Thyroid gland (tissue), 4 donors: ENCODE measurements around the gene EMP2.

ENCODE experiments used
- POLR2A ChIP-seq, 2 donors: fragments of 450-650 bp; IDR thresholded peaks; one replicate each; pipeline ENCODE4 v1.6.1; 2017; ENCODE audit warnings: antibody characterized with exemption in 2 of 2, mild to moderate bottlenecking in 2 of 2, moderate library complexity in 1 of 2
- TF ChIP-seq, protein P1 (sequence below), 6 experiments: fragments of 200-600 bp in 3 of 6; fragments of 450-650 bp in 3 of 6; sonication (generic) in 3 of 6; IDR thresholded peaks; one replicate each; pipeline ENCODE4 v1.5.1; 2016 to 2019; ENCODE audit warnings: antibody characterized with exemption in 6 of 6, mild to moderate bottlenecking in 2 of 6, inconsistent platforms in 1 of 6, moderate library complexity in 1 of 6

DNA sequence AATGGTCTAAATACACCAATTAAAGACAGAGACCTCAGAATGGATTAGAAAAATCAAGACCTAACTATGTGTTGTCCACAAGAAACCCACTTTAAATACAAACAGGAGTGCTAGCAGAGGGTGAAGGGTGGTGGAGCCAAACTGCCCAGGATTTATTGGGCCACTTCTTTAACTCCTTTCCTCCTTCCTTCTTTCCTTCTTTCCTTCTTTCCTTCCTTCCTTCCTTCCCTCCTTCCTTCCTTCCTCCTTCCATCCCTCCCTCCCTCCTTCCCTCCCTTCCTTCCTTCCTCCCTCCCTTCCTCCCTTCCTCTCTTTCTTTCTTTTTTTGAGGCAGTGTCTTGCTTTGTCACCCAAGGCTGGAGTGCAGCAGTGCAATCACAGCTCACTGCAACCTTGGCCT lies 34.3 kb upstream of the EMP2 start:
- TF ChIP-seq, protein P1, sequence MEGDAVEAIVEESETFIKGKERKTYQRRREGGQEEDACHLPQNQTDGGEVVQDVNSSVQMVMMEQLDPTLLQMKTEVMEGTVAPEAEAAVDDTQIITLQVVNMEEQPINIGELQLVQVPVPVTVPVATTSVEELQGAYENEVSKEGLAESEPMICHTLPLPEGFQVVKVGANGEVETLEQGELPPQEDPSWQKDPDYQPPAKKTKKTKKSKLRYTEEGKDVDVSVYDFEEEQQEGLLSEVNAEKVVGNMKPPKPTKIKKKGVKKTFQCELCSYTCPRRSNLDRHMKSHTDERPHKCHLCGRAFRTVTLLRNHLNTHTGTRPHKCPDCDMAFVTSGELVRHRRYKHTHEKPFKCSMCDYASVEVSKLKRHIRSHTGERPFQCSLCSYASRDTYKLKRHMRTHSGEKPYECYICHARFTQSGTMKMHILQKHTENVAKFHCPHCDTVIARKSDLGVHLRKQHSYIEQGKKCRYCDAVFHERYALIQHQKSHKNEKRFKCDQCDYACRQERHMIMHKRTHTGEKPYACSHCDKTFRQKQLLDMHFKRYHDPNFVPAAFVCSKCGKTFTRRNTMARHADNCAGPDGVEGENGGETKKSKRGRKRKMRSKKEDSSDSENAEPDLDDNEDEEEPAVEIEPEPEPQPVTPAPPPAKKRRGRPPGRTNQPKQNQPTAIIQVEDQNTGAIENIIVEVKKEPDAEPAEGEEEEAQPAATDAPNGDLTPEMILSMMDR (IDR thresholded peaks at IDR 0.05) = no peak
- no peak for TF ChIP-seq POLR2A (IDR thresholded peaks at IDR 0.05)
